Stomach (tissue), 9 donors: ENCODE results near the gene SORCS3. TPM values are rescaled to one million over a fixed set of nuclear protein-coding genes. Genes with fewer than 3 reads are reported as not detected.

ENCODE experiments used
- DNase-seq, 2 donors: peaks; one replicate each; pipeline versions ENCODE4 v3.0.0 to v3.0.0-alpha.2; 2013 to 2019
- H3K27ac ChIP-seq, 5 donors: fragments of 200-600 bp in 4 of 5; sonication (generic) in 4 of 5; one replicate each; pipeline ENCODE4 v1.5.1; 2013 to 2019; ENCODE audit warnings: mild to moderate bottlenecking in 1 of 5, moderate library complexity in 1 of 5
- H3K27me3 ChIP-seq, 3 donors: fragments of 200-600 bp; sonication (generic); one replicate each; pipeline ENCODE4 v1.5.1; 2017 to 2019; ENCODE audit warnings: mixed run types in 1 of 3
- H3K36me3 ChIP-seq, 4 donors: fragments of 200-600 bp; sonication (generic); 1 replicate in 3 of 4; 2 replicates in 1 of 4; pipeline ENCODE4 v1.5.1; 2016 to 2019
- H3K4me1 ChIP-seq, 4 donors: fragments of 200-600 bp; sonication (generic); one replicate each; pipeline ENCODE4 v1.5.1; 2016 to 2019
- H3K4me3 ChIP-seq, 4 donors: fragments of 200-600 bp; sonication (generic) in 3 of 4; one replicate each; pipeline ENCODE4 v1.5.1; 2016 to 2019; ENCODE audit warnings: mild to moderate bottlenecking in 1 of 4
- H3K9me3 ChIP-seq, 4 donors: fragments of 200-600 bp; sonication (generic); one replicate each; pipeline ENCODE4 v1.5.1; 2016 to 2019
- EP300 ChIP-seq: sonication (generic); formaldehyde crosslinking; IDR thresholded peaks from one replicate; pipeline ENCODE4 v1.6.1; 2017; ENCODE audit warnings: antibody characterized with exemption
- POLR2A ChIP-seq, 4 donors: fragments of 450-650 bp; IDR thresholded peaks; one replicate each; pipeline ENCODE4 v1.6.1; 2016; ENCODE audit warnings: antibody characterized with exemption in 4 of 4, control low read depth in 2 of 4, mild to moderate bottlenecking in 1 of 4, moderate library complexity in 1 of 4
- POLR2AphosphoS5 ChIP-seq, 3 donors: sonication (generic); formaldehyde crosslinking; IDR thresholded peaks; one replicate each; pipeline ENCODE4 v1.6.1; 2016; ENCODE audit warnings: antibody characterized with exemption in 3 of 3
- WGBS, 5 donors: extraction: QIAGEN DNeasy Blood & Tissue Kit in 3 of 5; methylation state at CpG; one replicate each; pipeline versions ENCODE4 v1.1.5 to v1.1.7; 2013 to 2018; 5-methylcytosine and 5-hydroxymethylcytosine counted together
- intact Hi-C: fragments of 100-400 bp; cut with DNase I; formaldehyde crosslinking; loops from one replicate; pipeline ENCODE4 v1.15.1; 2023; ENCODE audit warnings: low total_unique reads
- polyA plus RNA-seq, 3 donors: library from polyadenylated mRNA; stranded (reverse); fragments of 200-250 nt; gene quantifications; one replicate each; pipeline ENCODE4 v1.2.3, GENCODE V29; 2013
- total RNA-seq, 5 donors: library from RNA; depleted of rRNA; stranded (reverse); fragments of >200 nt; gene quantifications; one replicate each; pipeline versions ENCODE4 v1.1.0 to v1.2.3, GENCODE V29; 2014 to 2016
- TF ChIP-seq, protein P1 (sequence below), 7 experiments: fragments of 450-650 bp in 4 of 7; fragments of 200-600 bp in 3 of 7; sonication (generic) in 3 of 7; IDR thresholded peaks; one replicate each; pipeline ENCODE4 v1.5.1; 2016 to 2019; ENCODE audit warnings: antibody characterized with exemption in 7 of 7, control low read depth in 2 of 7, mild to moderate bottlenecking in 1 of 7
- donor health status: healthy with polysubstance abuse.
- donor health status: Bipolar disorder and iron deficiency.
- donor health status: healthy.

Gene SORCS3
- total and polyA plus RNA-seq, 8 donors = 0.06 to 2.6 (median 0.20) TPM; not detected in 4

DNA sequence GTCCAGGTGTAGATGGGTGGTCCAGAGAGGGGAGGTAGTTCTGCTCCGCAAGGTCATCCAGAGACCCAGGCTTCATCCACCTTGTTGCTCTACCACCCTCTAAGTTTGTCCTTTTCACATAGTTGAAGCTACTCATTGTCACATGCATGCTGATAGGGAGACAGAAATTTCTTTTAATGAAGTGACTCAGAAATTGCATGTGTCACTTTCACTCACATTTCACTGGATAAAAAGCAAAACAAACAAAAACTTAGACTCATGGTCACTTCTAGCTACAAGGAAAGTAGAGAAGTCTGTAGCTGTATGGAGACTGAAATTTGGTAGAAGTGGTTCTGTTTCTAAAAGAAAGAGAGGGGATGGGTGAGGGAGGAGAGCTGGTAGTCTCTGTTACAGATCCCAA is 161.9 kb downstream of the SORCS3 start:
- H3K4me1 ChIP-seq = no peaks in the 10 kb centered on the region
- TF ChIP-seq POLR2A (IDR thresholded peaks at IDR 0.05) (no peak), EP300 (no peak), POLR2AphosphoS5 (IDR thresholded peaks at IDR 0.05) (no peak)
- TF ChIP-seq, protein P1, sequence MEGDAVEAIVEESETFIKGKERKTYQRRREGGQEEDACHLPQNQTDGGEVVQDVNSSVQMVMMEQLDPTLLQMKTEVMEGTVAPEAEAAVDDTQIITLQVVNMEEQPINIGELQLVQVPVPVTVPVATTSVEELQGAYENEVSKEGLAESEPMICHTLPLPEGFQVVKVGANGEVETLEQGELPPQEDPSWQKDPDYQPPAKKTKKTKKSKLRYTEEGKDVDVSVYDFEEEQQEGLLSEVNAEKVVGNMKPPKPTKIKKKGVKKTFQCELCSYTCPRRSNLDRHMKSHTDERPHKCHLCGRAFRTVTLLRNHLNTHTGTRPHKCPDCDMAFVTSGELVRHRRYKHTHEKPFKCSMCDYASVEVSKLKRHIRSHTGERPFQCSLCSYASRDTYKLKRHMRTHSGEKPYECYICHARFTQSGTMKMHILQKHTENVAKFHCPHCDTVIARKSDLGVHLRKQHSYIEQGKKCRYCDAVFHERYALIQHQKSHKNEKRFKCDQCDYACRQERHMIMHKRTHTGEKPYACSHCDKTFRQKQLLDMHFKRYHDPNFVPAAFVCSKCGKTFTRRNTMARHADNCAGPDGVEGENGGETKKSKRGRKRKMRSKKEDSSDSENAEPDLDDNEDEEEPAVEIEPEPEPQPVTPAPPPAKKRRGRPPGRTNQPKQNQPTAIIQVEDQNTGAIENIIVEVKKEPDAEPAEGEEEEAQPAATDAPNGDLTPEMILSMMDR (IDR thresholded peaks at IDR 0.05) = no peak
- H3K36me3 ChIP-seq = no peaks in the 10 kb centered on the region
- WGBS, 5 donors = 78 to 98% (median 89%) methylated on average over 1 of the region's 1 CpG
- no peak overlapping the region for H3K27ac ChIP-seq
- no peak for DNase-seq
- H3K27me3 ChIP-seq = no peaks in the 10 kb centered on the region
- no peaks in the 10 kb centered on the region for H3K9me3 ChIP-seq
- no peak overlapping the region for H3K4me3 ChIP-seq
- intact Hi-C loops = no loop called here

DNA sequence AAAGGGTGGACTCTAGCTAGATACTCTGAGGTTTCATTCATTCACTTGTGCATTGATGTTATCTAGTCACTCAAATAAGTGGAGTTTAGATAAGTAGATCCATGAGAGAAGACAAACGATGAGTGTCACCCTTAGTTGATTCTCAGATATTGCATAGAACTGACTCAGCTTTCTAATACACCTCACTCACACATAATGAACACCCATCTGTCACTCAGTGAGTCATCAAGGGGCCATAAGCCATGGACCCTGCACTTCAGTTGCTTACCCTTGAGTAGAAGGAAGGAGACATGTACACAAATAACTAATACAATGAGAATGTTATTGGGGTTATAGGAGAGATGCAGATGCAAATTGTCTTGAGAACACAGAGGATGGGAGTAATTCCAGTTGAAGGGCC is 163.8 kb downstream of the SORCS3 start:
- no peak for DNase-seq
- H3K27ac ChIP-seq = no peak overlapping the region
- no peaks in the 10 kb centered on the region for H3K27me3 ChIP-seq
- no peak overlapping the region for H3K4me3 ChIP-seq
- H3K9me3 ChIP-seq = peaks cover 0 to 11% (median 0%) of the 10 kb centered on the region in 4 donors
- H3K4me1 ChIP-seq = no peaks in the 10 kb centered on the region
- no peaks in the 10 kb centered on the region for H3K36me3 ChIP-seq
- 69 to 85% (median 74%) methylated on average over 1 of the region's 1 CpG for WGBS, 5 donors
- intact Hi-C loops = no loop called here
- no peak for TF ChIP-seq POLR2A (IDR thresholded peaks at IDR 0.05)
- no peak for TF ChIP-seq EP300
- TF ChIP-seq POLR2AphosphoS5 (IDR thresholded peaks at IDR 0.05) = no peak
- TF ChIP-seq, protein P1 (IDR thresholded peaks at IDR 0.05) = no peak

DNA sequence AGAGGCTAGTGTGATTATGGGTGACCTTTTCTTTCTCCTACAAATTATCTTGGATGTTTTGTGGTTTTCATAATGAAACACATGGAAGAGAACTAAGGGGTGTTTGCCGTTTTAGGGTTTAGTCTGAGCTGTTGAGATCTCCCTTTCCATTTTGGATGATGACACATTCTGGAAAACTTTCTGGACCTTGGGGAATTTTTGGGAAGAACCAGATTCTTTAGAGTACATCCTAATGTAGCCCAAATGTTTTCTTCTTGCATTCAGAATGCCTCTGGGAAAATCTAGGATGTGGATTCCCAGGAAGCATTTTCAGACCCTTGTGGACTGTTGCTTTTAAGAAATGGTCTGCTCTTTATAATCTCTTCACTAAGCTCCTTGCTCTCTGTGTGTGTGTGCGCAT is 165.7 kb downstream of the SORCS3 start:
- 76 to 89% (median 82%) methylated on average over 2 of the region's 2 CpGs for WGBS, 5 donors
- H3K4me1 ChIP-seq = no peaks in the 10 kb centered on the region
- no peaks in the 10 kb centered on the region for H3K27me3 ChIP-seq
- no peak for DNase-seq
- no peak overlapping the region for H3K4me3 ChIP-seq
- H3K9me3 ChIP-seq = peaks cover 0 to 11% (median 0%) of the 10 kb centered on the region in 4 donors
- TF ChIP-seq POLR2AphosphoS5 (IDR thresholded peaks at IDR 0.05) (no peak), POLR2A (IDR thresholded peaks at IDR 0.05) (no peak), EP300 (no peak)
- TF ChIP-seq, protein P1 (IDR thresholded peaks at IDR 0.05) = no peak
- no peaks in the 10 kb centered on the region for H3K36me3 ChIP-seq
- intact Hi-C loops = no loop called here
- no peak overlapping the region for H3K27ac ChIP-seq

DNA sequence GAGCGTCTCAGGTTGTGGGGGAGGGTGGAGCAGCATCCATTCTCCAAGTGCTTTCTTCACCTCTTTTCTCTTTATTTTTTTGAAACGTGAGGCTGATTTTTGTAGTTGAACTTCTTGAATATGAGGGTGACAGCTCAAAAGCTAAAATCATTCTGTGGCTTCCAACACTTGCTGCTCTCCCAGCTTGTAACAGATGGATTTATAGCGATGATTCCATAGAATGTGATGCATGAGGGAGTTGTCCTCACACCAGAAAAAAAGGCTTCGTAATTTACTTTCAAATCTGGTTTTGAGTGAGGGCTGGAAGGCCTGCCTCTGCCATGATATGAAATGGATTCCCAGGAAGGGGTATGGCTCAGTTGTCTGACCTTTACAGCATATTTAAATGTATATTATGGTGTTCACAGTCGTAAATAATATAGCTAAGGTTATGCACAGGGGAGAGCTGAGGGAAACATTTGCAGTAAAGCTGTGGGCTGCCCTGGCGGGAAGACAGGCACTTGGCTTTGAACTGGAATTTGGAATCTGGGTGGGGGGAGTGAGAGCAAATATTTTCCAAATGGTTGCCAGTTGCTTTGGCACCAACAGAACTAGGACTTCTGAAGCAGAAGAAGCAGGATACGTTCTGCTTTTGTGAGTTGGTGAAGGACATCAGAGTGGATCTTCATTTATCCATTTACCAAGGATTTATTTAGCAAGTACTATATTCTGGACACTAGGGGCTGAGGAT is 166.7 kb downstream of the SORCS3 start:
- no peaks in the 10 kb centered on the region for H3K4me1 ChIP-seq
- no peaks in the 10 kb centered on the region for H3K27me3 ChIP-seq
- intact Hi-C loops = no loop called here
- no peaks in the 10 kb centered on the region for H3K36me3 ChIP-seq
- H3K27ac ChIP-seq = no peak overlapping the region
- H3K9me3 ChIP-seq = peaks cover 0 to 11% (median 0%) of the 10 kb centered on the region in 4 donors
- DNase-seq = no peak
- 70 to 84% (median 71%) methylated on average over 7 of the region's 7 CpGs for WGBS, 5 donors
- TF ChIP-seq, protein P1 (IDR thresholded peaks at IDR 0.05) = no peak
- TF ChIP-seq POLR2AphosphoS5 (IDR thresholded peaks at IDR 0.05) = no peak
- no peak overlapping the region for H3K4me3 ChIP-seq
